HG03159 (cell line): ENCODE measurements around the gene SLC12A6.

Experiments used
- ATAC-seq: cut with Tn5 transposase; IDR thresholded peaks from one replicate; pipeline ENCODE4 v1.9.1; 2021; ENCODE audit warnings: mild to moderate bottlenecking, moderate library complexity; ENCODE audit not compliant: unreplicated experiment

Gene SLC12A6

GRCh38 chr15:34332553-34333120, 4.9 kb downstream of the SLC12A6 start:
- no peak for ATAC-seq

- no peak for ATAC-seq
Measured at GRCh38 chr15:34331809-34332208, 5.8 kb downstream of the SLC12A6 start.

- ATAC-seq = no peak
Measured at GRCh38 chr15:34330279-34330678, 7.3 kb downstream of the SLC12A6 start.

- no peak for ATAC-seq
Measured at GRCh38 chr15:34329006-34329405, 8.6 kb downstream of the SLC12A6 start.

- no peak for ATAC-seq
Measured at GRCh38 chr15:34327906-34328305, 9.7 kb downstream of the SLC12A6 start.

- ATAC-seq = no peak
Measured at GRCh38 chr15:34325368-34325767, 12.2 kb downstream of the SLC12A6 start.

- ATAC-seq = no peak
Measured at GRCh38 chr15:34324933-34325332, 12.6 kb downstream of the SLC12A6 start.

GRCh38 chr15:34323217-34323616, 14.4 kb downstream of the SLC12A6 start:
- no peak for ATAC-seq

GRCh38 chr15:34318277-34319079, 19.1 kb downstream of the SLC12A6 start:
- peak; percentile 56 for ATAC-seq

- no peak for ATAC-seq
Measured at GRCh38 chr15:34314491-34315490, 22.8 kb downstream of the SLC12A6 start.

GRCh38 chr15:34311563-34311962, 26.0 kb downstream of the SLC12A6 start:
- ATAC-seq = no peak

- ATAC-seq = no peak
Measured at GRCh38 chr15:34304613-34305012, 33.0 kb downstream of the SLC12A6 start.

GRCh38 chr15:34301058-34301457, 36.5 kb downstream of the SLC12A6 start:
- no peak for ATAC-seq

GRCh38 chr15:34297059-34297458, 40.5 kb downstream of the SLC12A6 start:
- ATAC-seq = no peak

GRCh38 chr15:34292621-34293020, 45.0 kb downstream of the SLC12A6 start:
- no peak for ATAC-seq

GRCh38 chr15:34284937-34285336, 52.6 kb downstream of the SLC12A6 start:
- no peak for ATAC-seq

GRCh38 chr15:34282384-34282783, 55.2 kb downstream of the SLC12A6 start:
- ATAC-seq = no peak

GRCh38 chr15:34280193-34280592, 57.4 kb downstream of the SLC12A6 start:
- ATAC-seq = no peak

GRCh38 chr15:34279368-34279767, 58.2 kb downstream of the SLC12A6 start:
- no peak for ATAC-seq

GRCh38 chr15:34275721-34276120, 61.9 kb downstream of the SLC12A6 start:
- ATAC-seq = no peak

- no peak for ATAC-seq
Measured at GRCh38 chr15:34275154-34275553, 62.4 kb downstream of the SLC12A6 start.
